ENCODE results near the gene UBXN6.

DNA sequence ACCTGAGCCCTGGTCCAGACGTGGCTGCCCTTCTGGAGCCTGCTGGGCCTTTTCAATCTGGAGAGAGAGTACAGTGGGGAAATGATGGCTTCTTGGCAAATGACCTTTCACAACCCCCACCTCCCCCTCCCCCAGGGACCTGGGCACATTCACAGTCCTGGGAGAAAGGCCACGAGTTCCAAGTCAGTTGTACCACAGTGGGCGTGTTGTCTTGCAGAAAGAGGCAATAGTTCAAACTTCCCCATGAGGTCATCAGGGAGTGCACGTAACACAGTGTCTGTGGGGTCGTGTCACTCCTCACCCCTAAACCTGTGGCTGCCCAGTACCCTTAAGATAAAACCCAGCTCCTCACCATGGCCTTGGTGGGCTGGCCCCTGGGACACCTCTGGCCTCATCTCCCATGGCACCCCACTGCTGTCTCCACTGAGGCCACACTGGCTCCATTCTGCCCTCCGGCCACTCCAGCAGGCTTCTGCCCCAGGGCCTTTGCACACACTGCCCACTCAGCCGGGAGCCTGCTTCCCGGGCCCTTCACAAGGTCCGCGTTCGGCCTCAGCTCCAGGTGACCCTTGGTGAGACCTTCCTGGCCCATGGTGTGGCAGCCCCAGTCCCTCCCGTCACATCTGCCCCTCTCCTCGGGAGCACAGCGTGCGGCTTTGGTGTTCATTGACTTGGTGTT is 47.4 kb upstream of the UBXN6 start:
- TF ChIP-seq, protein P1, sequence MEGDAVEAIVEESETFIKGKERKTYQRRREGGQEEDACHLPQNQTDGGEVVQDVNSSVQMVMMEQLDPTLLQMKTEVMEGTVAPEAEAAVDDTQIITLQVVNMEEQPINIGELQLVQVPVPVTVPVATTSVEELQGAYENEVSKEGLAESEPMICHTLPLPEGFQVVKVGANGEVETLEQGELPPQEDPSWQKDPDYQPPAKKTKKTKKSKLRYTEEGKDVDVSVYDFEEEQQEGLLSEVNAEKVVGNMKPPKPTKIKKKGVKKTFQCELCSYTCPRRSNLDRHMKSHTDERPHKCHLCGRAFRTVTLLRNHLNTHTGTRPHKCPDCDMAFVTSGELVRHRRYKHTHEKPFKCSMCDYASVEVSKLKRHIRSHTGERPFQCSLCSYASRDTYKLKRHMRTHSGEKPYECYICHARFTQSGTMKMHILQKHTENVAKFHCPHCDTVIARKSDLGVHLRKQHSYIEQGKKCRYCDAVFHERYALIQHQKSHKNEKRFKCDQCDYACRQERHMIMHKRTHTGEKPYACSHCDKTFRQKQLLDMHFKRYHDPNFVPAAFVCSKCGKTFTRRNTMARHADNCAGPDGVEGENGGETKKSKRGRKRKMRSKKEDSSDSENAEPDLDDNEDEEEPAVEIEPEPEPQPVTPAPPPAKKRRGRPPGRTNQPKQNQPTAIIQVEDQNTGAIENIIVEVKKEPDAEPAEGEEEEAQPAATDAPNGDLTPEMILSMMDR (IDR thresholded peaks at IDR 0.05 in 8 of 11, conservative IDR thresholded peaks at IDR 0.05 in 3 of 11) = no peak
- TF ChIP-seq POLR2AphosphoS5 (IDR thresholded peaks at IDR 0.05) = peak in 1 of 3 donors; percentile 41
- no peak for TF ChIP-seq POLR2A (IDR thresholded peaks at IDR 0.05)
